KOPT-K1 (cell line): Measurements from ENCODE around the gene CYP3A5.
"Not testable (repeated sequence)": the region's sequence is repeated elsewhere in the genome, so short reads cannot be mapped to it uniquely, and the experiment has no call there.

Experiments
- H3K27ac ChIP-seq: fragments of 200-600 bp; sonication (generic); 2 replicates; pipeline ENCODE4 v1.5.1; 2016; ENCODE audit warnings: antibody characterized with exemption, mild to moderate bottlenecking, low read depth, low read length; ENCODE audit not compliant: poor library complexity, severe bottlenecking
- H3K36me3 ChIP-seq: fragments of 200-600 bp; sonication (generic); 2 replicates; pipeline ENCODE4 v1.5.1; 2017; ENCODE audit warnings: antibody characterized with exemption, mild to moderate bottlenecking, low read length, moderate library complexity; ENCODE audit not compliant: insufficient read depth
- H3K9me3 ChIP-seq: fragments of 200-600 bp; sonication (generic); 2 replicates; pipeline ENCODE4 v1.5.1; 2017; ENCODE audit warnings: antibody characterized with exemption, low read length, mild to moderate bottlenecking; ENCODE audit not compliant: insufficient read depth, poor library complexity, severe bottlenecking

The CYP3A5 gene

GRCh38 chr7:99693427-99694200 lies 13.8 kb upstream of the CYP3A5 start:
- Histone ChIP-seq H3K9me3 (no peaks in the 10 kb centered on the region), H3K27ac (no peak overlapping the region), H3K36me3 (no peaks in the 10 kb centered on the region)

GRCh38 chr7:99693100-99693426 lies 13.3 kb upstream of the CYP3A5 start:
- Histone ChIP-seq H3K9me3 (no peaks in the 10 kb centered on the region), H3K36me3 (no peaks in the 10 kb centered on the region), H3K27ac (no peak overlapping the region)

GRCh38 chr7:99692563-99692962 lies 12.8 kb upstream of the CYP3A5 start:
- H3K9me3 ChIP-seq = not testable (repeated sequence)

GRCh38 chr7:99691658-99692057 lies 11.9 kb upstream of the CYP3A5 start:
- not testable (repeated sequence) for H3K27ac ChIP-seq, H3K9me3 ChIP-seq, H3K36me3 ChIP-seq

More at GRCh38 chr7:99692563-99692962, 12.8 kb upstream of the CYP3A5 start:
- H3K36me3 ChIP-seq, H3K27ac ChIP-seq: not testable (repeated sequence)

GRCh38 chr7:99690918-99691317 lies 11.1 kb upstream of the CYP3A5 start:
- H3K9me3 ChIP-seq, H3K27ac ChIP-seq, H3K36me3 ChIP-seq: not testable (repeated sequence)

- not testable (repeated sequence) for H3K27ac ChIP-seq, H3K9me3 ChIP-seq, H3K36me3 ChIP-seq
Measured at GRCh38 chr7:99685871-99686608, 6.2 kb upstream of the CYP3A5 start.

- Histone ChIP-seq H3K36me3 (no peaks in the 10 kb centered on the region), H3K9me3 (peaks cover 9% of the 10 kb centered on the region), H3K27ac (no peak overlapping the region)
Measured at GRCh38 chr7:99685129-99685758, 5.4 kb upstream of the CYP3A5 start.

GRCh38 chr7:99679032-99679399 lies 780 bp downstream of the CYP3A5 start:
- Histone ChIP-seq H3K27ac (no peak overlapping the region), H3K9me3 (peaks cover 9% of the 10 kb centered on the region), H3K36me3 (no peaks in the 10 kb centered on the region)

- H3K9me3 ChIP-seq = peaks cover 9% of the 10 kb centered on the region
Measured at GRCh38 chr7:99677648-99678045, 2.1 kb downstream of the CYP3A5 start.

GRCh38 chr7:99677013-99677647 lies 2.7 kb downstream of the CYP3A5 start:
- H3K9me3 ChIP-seq = peaks cover 5% of the 10 kb centered on the region
- no peak overlapping the region for H3K27ac ChIP-seq
- H3K36me3 ChIP-seq = no peaks in the 10 kb centered on the region

More at GRCh38 chr7:99677648-99678045, 2.1 kb downstream of the CYP3A5 start:
- no peak overlapping the region for H3K27ac ChIP-seq
- no peaks in the 10 kb centered on the region for H3K36me3 ChIP-seq

GRCh38 chr7:99674995-99675742 lies 4.6 kb downstream of the CYP3A5 start:
- Histone ChIP-seq H3K27ac (no peak overlapping the region), H3K9me3 (no peaks in the 10 kb centered on the region), H3K36me3 (no peaks in the 10 kb centered on the region)

GRCh38 chr7:99672573-99672972 lies 7.2 kb downstream of the CYP3A5 start:
- no peaks in the 10 kb centered on the region for H3K36me3 ChIP-seq
- no peaks in the 10 kb centered on the region for H3K9me3 ChIP-seq
- H3K27ac ChIP-seq = no peak overlapping the region

- Histone ChIP-seq H3K9me3 (no peaks in the 10 kb centered on the region), H3K36me3 (no peaks in the 10 kb centered on the region), H3K27ac (no peak overlapping the region)
Measured at GRCh38 chr7:99669782-99670181, 10.0 kb downstream of the CYP3A5 start.

GRCh38 chr7:99668541-99668940 lies 11.3 kb downstream of the CYP3A5 start:
- no peaks in the 10 kb centered on the region for H3K36me3 ChIP-seq
- H3K9me3 ChIP-seq = no peaks in the 10 kb centered on the region

GRCh38 chr7:99667179-99667578 lies 12.6 kb downstream of the CYP3A5 start:
- no peaks in the 10 kb centered on the region for H3K36me3 ChIP-seq
- no peak overlapping the region for H3K27ac ChIP-seq
- no peaks in the 10 kb centered on the region for H3K9me3 ChIP-seq

More at GRCh38 chr7:99668541-99668940, 11.3 kb downstream of the CYP3A5 start:
- H3K27ac ChIP-seq = no peak overlapping the region
